Measurements from ENCODE around the gene DEXI. TPM values are rescaled to one million over a fixed set of nuclear protein-coding genes. Genes with fewer than 3 reads are reported as not detected.
A peak's percentile ranks its signal among the peaks of the same experiment; 100 is the strongest.

The DEXI gene
- total and polyA plus RNA-seq, 2 of the 13 experiments (the other 11 are each of a cell fraction or from before 2014, with no cell fraction given): 51.5 to 70.4 TPM

- peak; percentile 91 for TF ChIP-seq CEBPB (IDR thresholded peaks at IDR 0.05; ENCODE audit: borderline replicate concordance, low read depth, low read length)
- TF ChIP-seq NFE2L1 (CRISPR knock-in tag; IDR thresholded peaks at IDR 0.05; ENCODE audit: borderline replicate concordance): no peak
- peak; percentile 68; the same call in 1 of the 2 replicates for TF ChIP-seq NFIC (IDR thresholded peaks at IDR 0.05; ENCODE audit: low read length)
- 0 out of 2 replicates have a peak, but pooled peaks have one; percentile 27 for TF ChIP-seq ZNF619 (CRISPR knock-in tag; IDR thresholded peaks at IDR 0.05)
- 0 out of 2 replicates have a peak, but pooled peaks have one; percentile 6 for TF ChIP-seq UBTF (CRISPR knock-in tag; IDR thresholded peaks at IDR 0.05)
- TF ChIP-seq ZFP91 (CRISPR knock-in tag; IDR thresholded peaks at IDR 0.05; ENCODE audit: borderline replicate concordance): 0 out of 2 replicates have a peak, but pooled peaks have one; percentile 28
- TF ChIP-seq GABPB1 (CRISPR knock-in tag; IDR thresholded peaks at IDR 0.05): peak; percentile 11; the same call in 1 of the 2 replicates
- no peak for TF ChIP-seq STAG1 (CRISPR knock-in tag; IDR thresholded peaks at IDR 0.05)
- no peak for TF ChIP-seq TRIM24 (CRISPR knock-in tag; IDR thresholded peaks at IDR 0.05)
- no peak for TF ChIP-seq FOXA1 (IDR thresholded peaks at IDR 0.05)
- TF ChIP-seq FOXA1 (CRISPR knock-in tag; IDR thresholded peaks at IDR 0.05): no peak
- TF ChIP-seq TOE1 (CRISPR knock-in tag; IDR thresholded peaks at IDR 0.05): no peak
- TF ChIP-seq GATAD2A (CRISPR knock-in tag; IDR thresholded peaks at IDR 0.05): 0 out of 2 replicates have a peak, but pooled peaks have one; percentile 22
- peak; percentile 20; the same call in 1 of the 2 replicates for TF ChIP-seq ZNF501 (CRISPR knock-in tag; IDR thresholded peaks at IDR 0.05)
- TF ChIP-seq KDM5B (CRISPR knock-in tag; IDR thresholded peaks at IDR 0.05; ENCODE audit: borderline replicate concordance): peak; percentile 32; the same call in 1 of the 2 replicates
- TF ChIP-seq RXRB (CRISPR knock-in tag; IDR thresholded peaks at IDR 0.05; ENCODE audit: borderline replicate concordance): 0 out of 2 replicates have a peak, but pooled peaks have one; percentile 15
- no peak for TF ChIP-seq ZNF496 (CRISPR knock-in tag; IDR thresholded peaks at IDR 0.05; ENCODE audit: insufficient replicate concordance)
- peak; percentile 37; the same call in 1 of the 2 replicates for TF ChIP-seq KDM2A (CRISPR knock-in tag; IDR thresholded peaks at IDR 0.05; ENCODE audit: borderline replicate concordance, low read depth)
- peak; percentile 51; the same call in 1 of the 2 replicates for TF ChIP-seq THAP9 (CRISPR knock-in tag; IDR thresholded peaks at IDR 0.05; ENCODE audit: borderline replicate concordance)
- 0 out of 2 replicates have a peak, but pooled peaks have one; percentile 7 for TF ChIP-seq THAP7 (CRISPR knock-in tag; IDR thresholded peaks at IDR 0.05)
- TF ChIP-seq SAP130 (CRISPR knock-in tag; IDR thresholded peaks at IDR 0.05; ENCODE audit: low read depth): 0 out of 2 replicates have a peak, but pooled peaks have one; percentile 4
These were observed 20.5 kb downstream of the DEXI start (continued) for GRCh38 chr16:10921536-10922327.
